Measurements from ENCODE around the gene ANKRA2. TPM values are rescaled to one million over a fixed set of nuclear protein-coding genes. Genes with fewer than 3 reads are reported as not detected.
A peak's percentile ranks its signal among the peaks of the same experiment; 100 is the strongest.

The ANKRA2 gene
- total RNA-seq, 1 donor from 2014 or later, result 18.8 TPM

DNA sequence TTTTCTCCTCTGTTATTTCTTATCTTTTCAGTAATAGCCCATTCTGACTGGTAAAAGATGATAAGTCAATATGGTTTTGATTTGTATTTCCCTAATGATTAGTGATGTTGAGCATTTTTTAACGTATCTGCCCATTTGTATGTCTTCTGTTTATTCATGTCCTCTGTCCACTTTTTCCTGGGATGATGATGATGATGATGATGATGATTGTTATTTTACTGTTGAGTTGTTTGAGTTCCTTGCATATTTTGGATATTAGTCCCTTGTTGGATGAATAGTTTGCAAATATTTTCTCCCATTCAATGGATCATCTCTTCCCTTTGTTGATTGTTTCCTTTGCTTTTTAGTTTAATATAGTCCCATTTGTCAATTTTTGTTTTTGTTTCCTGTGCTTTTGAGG is 27.1 kb upstream of the ANKRA2 start:
- no peak overlapping the region for H3K4me3 Mint-ChIP-seq (ENCODE audit: unreplicated experiment)
- TF ChIP-seq, protein P1, sequence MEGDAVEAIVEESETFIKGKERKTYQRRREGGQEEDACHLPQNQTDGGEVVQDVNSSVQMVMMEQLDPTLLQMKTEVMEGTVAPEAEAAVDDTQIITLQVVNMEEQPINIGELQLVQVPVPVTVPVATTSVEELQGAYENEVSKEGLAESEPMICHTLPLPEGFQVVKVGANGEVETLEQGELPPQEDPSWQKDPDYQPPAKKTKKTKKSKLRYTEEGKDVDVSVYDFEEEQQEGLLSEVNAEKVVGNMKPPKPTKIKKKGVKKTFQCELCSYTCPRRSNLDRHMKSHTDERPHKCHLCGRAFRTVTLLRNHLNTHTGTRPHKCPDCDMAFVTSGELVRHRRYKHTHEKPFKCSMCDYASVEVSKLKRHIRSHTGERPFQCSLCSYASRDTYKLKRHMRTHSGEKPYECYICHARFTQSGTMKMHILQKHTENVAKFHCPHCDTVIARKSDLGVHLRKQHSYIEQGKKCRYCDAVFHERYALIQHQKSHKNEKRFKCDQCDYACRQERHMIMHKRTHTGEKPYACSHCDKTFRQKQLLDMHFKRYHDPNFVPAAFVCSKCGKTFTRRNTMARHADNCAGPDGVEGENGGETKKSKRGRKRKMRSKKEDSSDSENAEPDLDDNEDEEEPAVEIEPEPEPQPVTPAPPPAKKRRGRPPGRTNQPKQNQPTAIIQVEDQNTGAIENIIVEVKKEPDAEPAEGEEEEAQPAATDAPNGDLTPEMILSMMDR (IDR thresholded peaks at IDR 0.05; ENCODE audit: partially characterized antibody, unreplicated experiment), result no peak
- no peaks in the 10 kb centered on the region for H3K36me3 Mint-ChIP-seq (ENCODE audit: unreplicated experiment)
- DNase-seq, result no peak
- H3K27ac Mint-ChIP-seq (ENCODE audit: unreplicated experiment), result no peak overlapping the region
- no peaks in the 10 kb centered on the region for H3K4me1 Mint-ChIP-seq (ENCODE audit: low read depth, unreplicated experiment)
- no peaks in the 10 kb centered on the region for H3K27me3 Mint-ChIP-seq (ENCODE audit: unreplicated experiment)
- H3K9me3 Mint-ChIP-seq (ENCODE audit: unreplicated experiment), result no peaks in the 10 kb centered on the region

- no peak for DNase-seq
- Mint-ChIP-seq H3K36me3 (ENCODE audit: unreplicated experiment) (no peaks in the 10 kb centered on the region), H3K4me1 (ENCODE audit: low read depth, unreplicated experiment) (no peaks in the 10 kb centered on the region), H3K27me3 (ENCODE audit: unreplicated experiment) (no peaks in the 10 kb centered on the region), H3K27ac (ENCODE audit: unreplicated experiment) (no peak overlapping the region), H3K4me3 (ENCODE audit: unreplicated experiment) (no peak overlapping the region), H3K9me3 (ENCODE audit: unreplicated experiment) (no peaks in the 10 kb centered on the region)
- TF ChIP-seq, protein P1 (IDR thresholded peaks at IDR 0.05; ENCODE audit: partially characterized antibody, unreplicated experiment), result no peak
Observed at GRCh38 chr5:73591698-73592501, 26.5 kb upstream of the ANKRA2 start.

GRCh38 chr5:73591102-73591695 is 25.8 kb upstream of the ANKRA2 start:
- TF ChIP-seq, protein P1 (IDR thresholded peaks at IDR 0.05; ENCODE audit: partially characterized antibody, unreplicated experiment), result peak; percentile 95
- H3K36me3 Mint-ChIP-seq (ENCODE audit: unreplicated experiment), result no peaks in the 10 kb centered on the region
- H3K4me1 Mint-ChIP-seq (ENCODE audit: low read depth, unreplicated experiment), result no peaks in the 10 kb centered on the region
- no peaks in the 10 kb centered on the region for H3K9me3 Mint-ChIP-seq (ENCODE audit: unreplicated experiment)
- no peaks in the 10 kb centered on the region for H3K27me3 Mint-ChIP-seq (ENCODE audit: unreplicated experiment)
- no peak overlapping the region for H3K4me3 Mint-ChIP-seq (ENCODE audit: unreplicated experiment)
- no peak for DNase-seq
- no peak overlapping the region for H3K27ac Mint-ChIP-seq (ENCODE audit: unreplicated experiment)

DNA sequence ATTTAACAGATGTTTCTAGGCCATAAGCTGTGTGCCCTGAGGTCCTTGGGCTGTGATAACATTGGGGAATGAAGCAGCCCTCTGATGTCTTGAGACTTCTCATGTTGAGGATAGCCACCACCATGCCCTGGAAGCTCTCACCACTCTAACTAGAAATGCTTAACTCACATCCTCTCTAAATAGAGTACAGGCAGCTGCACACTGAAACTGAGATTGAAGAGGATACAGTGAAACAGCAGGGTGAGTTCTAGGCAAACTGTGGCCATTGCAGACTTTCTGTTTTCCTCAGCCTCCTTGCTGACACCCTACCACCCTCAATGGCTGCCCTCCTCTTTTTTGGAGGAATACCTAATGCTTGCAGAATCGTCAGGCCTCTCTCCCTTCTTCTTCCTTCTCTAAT is 22.5 kb upstream of the ANKRA2 start:
- no peak overlapping the region for H3K27ac Mint-ChIP-seq (ENCODE audit: unreplicated experiment)
- H3K9me3 Mint-ChIP-seq (ENCODE audit: unreplicated experiment), result no peaks in the 10 kb centered on the region
- no peaks in the 10 kb centered on the region for H3K36me3 Mint-ChIP-seq (ENCODE audit: unreplicated experiment)
- DNase-seq, result no peak
- no peaks in the 10 kb centered on the region for H3K4me1 Mint-ChIP-seq (ENCODE audit: low read depth, unreplicated experiment)
- H3K4me3 Mint-ChIP-seq (ENCODE audit: unreplicated experiment), result no peak overlapping the region
- TF ChIP-seq, protein P1 (IDR thresholded peaks at IDR 0.05; ENCODE audit: partially characterized antibody, unreplicated experiment), result no peak
- H3K27me3 Mint-ChIP-seq (ENCODE audit: unreplicated experiment), result no peaks in the 10 kb centered on the region

Measured in glutamatergic neuron (in vitro differentiated cells).